T-helper 22 cell (primary cell): ENCODE data around the gene ZNF614.
"Not testable (repeated sequence)": the region's sequence is repeated elsewhere in the genome, so short reads cannot be mapped to it uniquely, and the experiment has no call there.

Experiments
- DNase-seq: peaks from one replicate; pipeline ENCODE4 v3.0.0-alpha.2; 2020; ENCODE audit warnings: low read depth

Gene ZNF614

GRCh38 chr19:51986309-51987291, 41.6 kb downstream of the ZNF614 start, which contains the start of gene ZNF350:
Gene ZNF350, minus strand, starts transcription at chr19:51986840. Its CDS starts 12,480 bp downstream, at chr19:51974360.
- peak; percentile 86 for DNase-seq

GRCh38 chr19:51983361-51983760, 44.8 kb downstream of the ZNF614 start:
- no peak for DNase-seq

GRCh38 chr19:51980926-51981325, 47.3 kb downstream of the ZNF614 start:
- DNase-seq: not testable (repeated sequence)

GRCh38 chr19:51980116-51980736, 48.0 kb downstream of the ZNF614 start:
- DNase-seq: no peak

- DNase-seq: no peak
Observed at GRCh38 chr19:51978882-51979281, 49.3 kb downstream of the ZNF614 start.

- no peak for DNase-seq
Observed at GRCh38 chr19:51977346-51977745, 50.8 kb downstream of the ZNF614 start.

GRCh38 chr19:51976852-51977251, 51.3 kb downstream of the ZNF614 start:
- DNase-seq: no peak

GRCh38 chr19:51975787-51976186, 52.4 kb downstream of the ZNF614 start:
- not testable (repeated sequence) for DNase-seq

GRCh38 chr19:51971624-51972023, 56.6 kb downstream of the ZNF614 start:
- DNase-seq: no peak

- DNase-seq: no peak
Observed at GRCh38 chr19:51970718-51971117, 57.5 kb downstream of the ZNF614 start.

GRCh38 chr19:51965583-51965982, 62.6 kb downstream of the ZNF614 start:
- DNase-seq: no peak
